CD4-positive, alpha-beta T cell treated with Interferon alpha-2 for 1 hour (primary cell): ENCODE results near the gene TMPRSS3.

Experiments
- DNase-seq, 2 donors: peaks; one replicate each; pipeline ENCODE4 v3.0.0-alpha.2; 2020 to 2022

Gene TMPRSS3

GRCh38 chr21:42370894-42371654 lies 24.8 kb downstream of the TMPRSS3 start:
- DNase-seq = no peak

GRCh38 chr21:42369821-42370220 lies 26.0 kb downstream of the TMPRSS3 start:
- no peak for DNase-seq

- DNase-seq = no peak
Measured at GRCh38 chr21:42367367-42368165, 28.3 kb downstream of the TMPRSS3 start.

- no peak for DNase-seq
Measured at GRCh38 chr21:42366292-42367010, 29.4 kb downstream of the TMPRSS3 start, which contains the start of gene TFF1. Gene TFF1 (minus strand): TSS chr21:42366535. CDS start chr21:42366495, 40 bp downstream.

- DNase-seq = no peak
Measured at GRCh38 chr21:42365770-42366169, 30.1 kb downstream of the TMPRSS3 start.

- no peak for DNase-seq
Measured at GRCh38 chr21:42364304-42364865, 31.5 kb downstream of the TMPRSS3 start.

GRCh38 chr21:42363312-42363711 lies 32.5 kb downstream of the TMPRSS3 start:
- no peak for DNase-seq

GRCh38 chr21:42362700-42363099 lies 33.2 kb downstream of the TMPRSS3 start:
- no peak for DNase-seq

GRCh38 chr21:42362198-42362597 lies 33.7 kb downstream of the TMPRSS3 start:
- DNase-seq = no peak

GRCh38 chr21:42361286-42361685 lies 34.6 kb downstream of the TMPRSS3 start:
- DNase-seq = no peak

GRCh38 chr21:42360317-42360716 lies 35.5 kb downstream of the TMPRSS3 start:
- peak in 1 of 2 donors; percentile 5 for DNase-seq

GRCh38 chr21:42358937-42359336 lies 36.9 kb downstream of the TMPRSS3 start:
- no peak for DNase-seq

GRCh38 chr21:42358261-42358660 lies 37.6 kb downstream of the TMPRSS3 start:
- DNase-seq = no peak

- DNase-seq = no peak
Measured at GRCh38 chr21:42357307-42357706, 38.5 kb downstream of the TMPRSS3 start.

GRCh38 chr21:42356650-42357049 lies 39.2 kb downstream of the TMPRSS3 start:
- no peak for DNase-seq

- no peak for DNase-seq
Measured at GRCh38 chr21:42356046-42356445, 39.8 kb downstream of the TMPRSS3 start.

- DNase-seq = no peak
Measured at GRCh38 chr21:42353623-42354022, 42.2 kb downstream of the TMPRSS3 start.

GRCh38 chr21:42352441-42353095 lies 43.3 kb downstream of the TMPRSS3 start:
- no peak for DNase-seq

GRCh38 chr21:42351626-42352440 lies 44.0 kb downstream of the TMPRSS3 start:
- DNase-seq = no peak

GRCh38 chr21:42350927-42351426 lies 44.9 kb downstream of the TMPRSS3 start, which contains the start of gene TFF2:
Gene TFF2 (minus strand): TSS chr21:42350994. CDS start chr21:42350957, 37 bp downstream.
- no peak for DNase-seq

- no peak for DNase-seq
Measured at GRCh38 chr21:42350318-42350910, 45.4 kb downstream of the TMPRSS3 start.
